DMS 273 (cell line): ENCODE results near the gene EP400.
"Not testable (repeated sequence)": the region's sequence is repeated elsewhere in the genome, so short reads cannot be mapped to it uniquely, and the experiment has no call there.

ENCODE experiments used
- DNase-seq: peaks from one replicate; lab custom pipeline; 2025; ENCODE audit not compliant: unreplicated experiment; lab: John Stamatoyannopoulos, UW

Gene EP400

GRCh38 chr12:132064631-132065030, 114.9 kb downstream of the EP400 start:
- DNase-seq: no peak

- no peak for DNase-seq
These were observed 115.5 kb downstream of the EP400 start for GRCh38 chr12:132065203-132065602.

DNA sequence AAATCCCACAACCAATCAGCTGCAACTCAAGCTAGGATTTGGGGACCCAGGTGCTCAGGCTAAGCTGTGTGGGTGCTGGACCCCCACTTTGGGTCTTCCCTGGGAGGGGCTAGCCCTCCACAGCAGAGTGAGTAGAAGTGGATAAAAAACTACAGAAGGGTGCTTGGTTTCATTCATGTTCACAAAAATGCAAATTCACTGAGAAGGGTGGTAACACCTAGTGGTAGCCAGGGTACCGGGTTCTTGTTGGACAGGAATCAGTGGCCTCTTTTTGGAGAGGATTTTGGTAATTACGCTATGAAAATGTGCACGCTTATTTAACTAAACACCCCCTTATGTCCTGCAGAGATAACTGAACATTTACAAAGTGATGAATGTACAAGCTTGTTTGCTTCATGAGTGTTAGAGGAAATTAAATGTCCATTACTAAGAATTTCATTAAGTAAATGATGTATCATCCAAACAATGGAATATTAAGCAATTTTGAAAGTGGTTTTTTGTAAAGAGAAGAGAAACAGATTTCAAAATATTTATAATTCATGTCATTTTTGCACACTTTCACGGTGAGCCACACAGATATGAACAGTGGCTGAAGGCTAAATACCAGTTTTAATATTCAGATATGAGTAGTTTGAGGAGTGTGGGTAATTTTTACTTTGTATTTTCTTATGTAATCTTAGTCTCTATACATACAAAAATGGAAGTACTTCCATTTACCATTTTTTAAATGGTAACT, 116.0 kb downstream of the EP400 start:
- DNase-seq: no peak

- no peak for DNase-seq
These were observed 116.6 kb downstream of the EP400 start for GRCh38 chr12:132066345-132066685.

DNA sequence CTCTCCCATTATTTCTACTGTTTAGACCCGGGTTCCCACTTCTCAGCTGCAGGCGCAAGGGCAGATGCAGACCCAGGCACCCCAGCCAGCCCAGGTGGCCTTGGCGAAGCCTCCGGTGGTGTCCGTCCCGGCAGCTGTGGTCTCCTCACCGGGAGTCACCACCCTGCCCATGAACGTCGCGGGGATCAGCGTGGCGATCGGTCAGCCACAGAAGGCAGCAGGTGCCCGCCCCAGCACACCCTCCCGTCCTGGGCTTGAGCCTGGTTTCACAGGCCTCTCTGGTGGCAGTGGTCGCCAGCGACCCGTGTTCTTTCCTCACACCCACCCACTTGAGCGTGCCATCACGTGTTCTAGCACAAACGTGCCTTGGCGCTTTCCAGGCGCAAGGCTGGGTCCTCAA, 117.0 kb downstream of the EP400 start:
- no peak for DNase-seq

GRCh38 chr12:132067182-132067581, 117.4 kb downstream of the EP400 start:
- no peak for DNase-seq

- no peak for DNase-seq
These were observed 118.5 kb downstream of the EP400 start for GRCh38 chr12:132068250-132068649.

DNA sequence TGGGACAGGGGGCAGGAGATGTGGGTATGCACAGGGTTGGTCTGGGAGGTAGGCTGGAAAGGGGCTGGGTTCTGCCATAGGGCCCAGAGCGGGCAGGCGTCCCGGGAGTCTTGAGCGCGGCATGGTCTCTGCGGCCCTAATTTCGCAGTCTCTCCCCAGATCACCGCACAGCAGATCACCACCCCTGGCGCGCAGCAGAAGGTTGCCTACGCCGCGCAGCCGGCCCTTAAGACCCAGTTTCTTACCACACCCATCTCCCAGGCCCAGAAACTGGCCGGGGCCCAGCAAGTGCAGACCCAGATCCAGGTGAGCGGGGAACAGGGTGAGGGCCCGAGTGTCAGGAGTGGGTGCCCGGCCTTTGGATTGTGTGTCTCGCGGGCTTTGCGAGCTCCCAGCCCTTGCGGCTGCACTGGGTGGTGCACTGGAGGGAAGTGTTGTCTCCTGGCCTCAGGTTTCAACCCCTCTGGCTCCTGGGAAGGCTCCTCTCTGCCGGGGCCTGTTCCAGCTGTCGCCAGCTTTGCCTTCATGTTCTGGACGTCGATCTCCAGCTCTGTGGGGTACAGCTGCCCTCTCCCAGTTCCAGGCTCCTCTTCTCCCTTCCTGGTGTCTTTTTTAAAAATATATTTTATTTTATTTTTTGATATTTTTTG, 119.7 kb downstream of the EP400 start:
- DNase-seq: no peak

DNA sequence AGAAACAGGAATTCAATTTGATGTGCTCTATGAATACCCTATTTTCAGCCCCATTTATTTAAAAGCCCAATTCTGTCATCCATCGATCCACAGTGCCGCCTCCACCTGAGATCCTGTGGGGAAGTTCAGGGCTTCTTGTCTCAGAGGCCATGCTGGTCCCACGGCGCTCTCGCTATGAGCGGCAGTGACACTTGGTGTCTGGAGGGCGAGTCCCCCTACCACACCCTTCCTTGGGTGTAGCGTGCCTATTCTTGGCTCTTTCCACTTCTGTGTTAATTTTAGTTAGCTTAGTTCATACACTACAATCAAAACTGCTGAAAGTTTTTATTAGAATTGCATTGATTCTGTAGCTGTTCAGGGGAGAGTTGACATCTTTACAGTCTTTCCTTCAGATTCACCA, 120.6 kb downstream of the EP400 start:
- no peak for DNase-seq

GRCh38 chr12:132071040-132071810, 121.5 kb downstream of the EP400 start:
- DNase-seq: no peak

DNA sequence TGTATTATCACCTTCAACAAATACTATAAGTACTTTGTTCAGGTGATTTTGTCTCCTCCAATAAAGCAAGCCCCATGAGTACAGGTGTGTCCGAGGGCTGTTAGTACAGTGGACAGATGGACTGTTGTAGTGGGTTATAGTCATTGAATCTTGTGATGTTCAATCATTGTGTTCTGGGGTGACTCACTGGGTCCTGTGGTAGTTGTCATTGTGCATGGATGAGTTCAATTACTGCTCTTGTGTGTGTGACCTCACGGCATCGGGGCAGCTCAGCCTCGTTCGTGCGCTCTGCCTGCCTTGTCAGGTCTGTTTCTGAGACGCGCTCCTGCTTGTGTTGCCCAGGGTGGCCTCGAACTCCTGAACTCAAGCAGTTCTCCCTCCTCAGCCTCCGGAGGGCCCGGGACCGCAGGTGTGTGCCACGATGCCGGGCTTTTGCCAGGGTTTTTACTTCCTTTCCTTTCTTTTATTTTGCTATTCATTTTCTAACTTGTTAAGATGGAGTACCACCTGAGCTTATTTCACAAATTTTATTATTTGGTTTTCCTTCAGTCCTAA, 122.2 kb downstream of the EP400 start:
- no peak for DNase-seq

DNA sequence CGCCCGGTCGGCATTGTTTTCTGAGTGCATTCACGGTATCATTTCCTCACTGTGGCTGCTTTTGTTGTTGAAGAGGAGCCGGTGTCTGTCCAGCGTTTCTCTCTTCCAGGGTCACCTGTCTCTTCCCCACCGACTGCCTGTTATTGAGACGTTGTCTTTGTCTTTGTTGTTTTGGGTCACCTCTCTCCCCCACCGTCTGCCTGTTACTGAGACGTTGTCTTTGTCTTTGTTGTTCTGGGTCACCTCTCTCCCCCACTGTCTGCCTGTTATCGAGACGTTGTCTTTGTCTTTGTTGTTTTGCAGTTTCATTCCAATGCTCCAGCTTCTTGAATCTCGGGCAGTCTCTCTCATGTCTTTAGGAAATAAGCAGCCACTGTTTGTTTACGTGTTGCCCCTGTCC, 124.5 kb downstream of the EP400 start:
- no peak for DNase-seq

- DNase-seq: no peak
These were observed 125.4 kb downstream of the EP400 start for GRCh38 chr12:132075026-132075713.

GRCh38 chr12:132075714-132076553, 126.2 kb downstream of the EP400 start:
- DNase-seq: no peak

GRCh38 chr12:132076711-132077110, 127.0 kb downstream of the EP400 start:
- no peak for DNase-seq

- no peak for DNase-seq
These were observed 127.8 kb downstream of the EP400 start for GRCh38 chr12:132077322-132078100.

- no peak for DNase-seq
These were observed 128.4 kb downstream of the EP400 start for GRCh38 chr12:132078190-132078589.

DNA sequence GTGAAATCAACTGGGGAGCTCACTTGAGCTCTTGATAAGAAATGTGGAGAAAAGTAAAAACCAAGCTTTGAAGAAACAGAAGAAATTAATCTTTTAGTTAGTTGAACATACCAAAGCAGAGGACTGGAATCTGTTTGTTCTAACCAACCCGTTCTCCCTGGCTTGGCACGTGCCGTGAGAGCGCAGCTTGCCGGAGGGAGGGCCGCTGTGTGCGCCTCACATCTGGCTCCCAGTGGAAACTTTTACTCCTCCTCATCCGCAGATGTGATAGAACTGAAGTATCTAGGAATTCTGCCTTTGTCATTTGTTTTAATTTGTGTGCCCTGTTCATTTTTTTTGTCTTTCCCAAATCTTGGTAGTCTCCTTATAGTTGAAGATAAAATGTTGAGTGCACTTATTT, 129.5 kb downstream of the EP400 start:
- DNase-seq: no peak

- no peak for DNase-seq
These were observed 130.0 kb downstream of the EP400 start for GRCh38 chr12:132079695-132080094.

GRCh38 chr12:132080515-132080914, 130.8 kb downstream of the EP400 start:
- not testable (repeated sequence) for DNase-seq
